GM18511 (cell line): ENCODE measurements around the gene KCNAB1.
A peak's percentile ranks its signal among the peaks of the same experiment; 100 is the strongest.

Experiments used
- ATAC-seq: cut with Tn5 transposase; IDR thresholded peaks from one replicate; pipeline ENCODE4 v1.9.1; 2021; ENCODE audit warnings: mild to moderate bottlenecking, moderate library complexity; ENCODE audit not compliant: unreplicated experiment

The KCNAB1 gene

GRCh38 chr3:156480949-156481348 lies 360.6 kb downstream of the KCNAB1 start:
- no peak for ATAC-seq

GRCh38 chr3:156483002-156483401 lies 362.6 kb downstream of the KCNAB1 start:
- ATAC-seq, result peak; percentile 7

- ATAC-seq, result peak; percentile 86
These were observed 363.0 kb downstream of the KCNAB1 start for GRCh38 chr3:156483426-156483825.

- peak; percentile 86 for ATAC-seq
These were observed 363.8 kb downstream of the KCNAB1 start for GRCh38 chr3:156483961-156484787.

GRCh38 chr3:156488767-156489166 lies 368.4 kb downstream of the KCNAB1 start:
- ATAC-seq, result no peak

GRCh38 chr3:156489462-156489911 lies 369.1 kb downstream of the KCNAB1 start:
- ATAC-seq, result no peak

GRCh38 chr3:156491192-156491591 lies 370.8 kb downstream of the KCNAB1 start:
- ATAC-seq, result no peak

GRCh38 chr3:156492801-156493261 lies 372.5 kb downstream of the KCNAB1 start:
- ATAC-seq, result no peak

GRCh38 chr3:156493887-156494286 lies 373.5 kb downstream of the KCNAB1 start:
- peak; percentile 64 for ATAC-seq

- ATAC-seq, result no peak
These were observed 375.4 kb downstream of the KCNAB1 start for GRCh38 chr3:156495816-156496215.

- no peak for ATAC-seq
These were observed 376.9 kb downstream of the KCNAB1 start for GRCh38 chr3:156497326-156497725.

GRCh38 chr3:156498307-156498706 lies 377.9 kb downstream of the KCNAB1 start:
- ATAC-seq, result no peak

GRCh38 chr3:156507285-156507684 lies 386.9 kb downstream of the KCNAB1 start:
- ATAC-seq, result no peak

GRCh38 chr3:156509189-156510174 lies 389.1 kb downstream of the KCNAB1 start:
- ATAC-seq, result peak; percentile 90

GRCh38 chr3:156511987-156512677 lies 391.8 kb downstream of the KCNAB1 start:
- ATAC-seq, result no peak

GRCh38 chr3:156513619-156514018 lies 393.2 kb downstream of the KCNAB1 start:
- no peak for ATAC-seq

GRCh38 chr3:156516284-156516683 lies 395.9 kb downstream of the KCNAB1 start:
- no peak for ATAC-seq

- ATAC-seq, result no peak
These were observed 396.6 kb downstream of the KCNAB1 start for GRCh38 chr3:156516961-156517360.

GRCh38 chr3:156518726-156519125 lies 398.3 kb downstream of the KCNAB1 start:
- no peak for ATAC-seq

- ATAC-seq, result peak; percentile 83
These were observed 399.4 kb downstream of the KCNAB1 start for GRCh38 chr3:156519758-156520162.

GRCh38 chr3:156522673-156523072 lies 402.3 kb downstream of the KCNAB1 start:
- no peak for ATAC-seq
